ENCODE measurements around the gene CYP19A1. TPM values are rescaled to one million over a fixed set of nuclear protein-coding genes. Genes with fewer than 3 reads are reported as not detected.

The CYP19A1 gene
- total RNA-seq, 1 experiment from 2014 or later, result not detected

DNA sequence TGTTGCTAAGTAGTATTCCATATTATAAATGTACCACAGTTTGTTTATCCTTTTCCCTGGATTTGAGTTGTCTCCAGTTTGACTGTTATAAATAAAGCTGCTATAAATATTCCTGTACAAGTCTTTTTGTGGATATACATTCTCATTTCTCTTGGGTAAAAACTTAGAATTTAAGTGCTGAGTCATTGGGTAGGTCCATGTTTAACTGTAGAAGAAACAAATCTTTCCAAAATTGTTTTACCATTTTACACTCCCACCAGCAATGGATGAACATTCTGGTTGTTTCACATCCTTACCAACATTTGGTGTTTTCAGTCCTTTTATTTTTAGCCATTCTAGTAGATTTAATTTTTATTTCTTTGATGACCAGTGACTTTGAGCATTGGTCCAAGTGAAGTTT, 169.7 kb downstream of the CYP19A1 start:
- no peak for DNase-seq (ENCODE audit: low read depth, low spot score)
- in situ Hi-C loops (cut with HindIII; ENCODE audit: low pct_unique_long_range_greater_than_20kb, low sequenced_read_pairs), result no loop called here
- Histone ChIP-seq H3K27ac (ENCODE audit: low read length) (no peak overlapping the region), H3K4me1 (ENCODE audit: control insufficient read depth, insufficient read depth, low read length) (no peaks in the 10 kb centered on the region), H3K4me3 (ENCODE audit: low read depth in 2 of 2, low read length in 2 of 2) (no peak overlapping the region), H3K36me3 (ENCODE audit: control insufficient read depth, insufficient read depth, low read length) (no peaks in the 10 kb centered on the region), H3K9me3 (ENCODE audit: control insufficient read depth, insufficient read depth, low read depth, low read length) (no peaks in the 10 kb centered on the region), H3K27me3 (ENCODE audit: control insufficient read depth, insufficient read depth, low read length) (no peaks in the 10 kb centered on the region; the same call in 1 of the 2 replicates)
- TF ChIP-seq TCF7L2 (IDR thresholded peaks at IDR 0.05; ENCODE audit: low read depth, low read length), result no peak
- TF ChIP-seq, protein P1, sequence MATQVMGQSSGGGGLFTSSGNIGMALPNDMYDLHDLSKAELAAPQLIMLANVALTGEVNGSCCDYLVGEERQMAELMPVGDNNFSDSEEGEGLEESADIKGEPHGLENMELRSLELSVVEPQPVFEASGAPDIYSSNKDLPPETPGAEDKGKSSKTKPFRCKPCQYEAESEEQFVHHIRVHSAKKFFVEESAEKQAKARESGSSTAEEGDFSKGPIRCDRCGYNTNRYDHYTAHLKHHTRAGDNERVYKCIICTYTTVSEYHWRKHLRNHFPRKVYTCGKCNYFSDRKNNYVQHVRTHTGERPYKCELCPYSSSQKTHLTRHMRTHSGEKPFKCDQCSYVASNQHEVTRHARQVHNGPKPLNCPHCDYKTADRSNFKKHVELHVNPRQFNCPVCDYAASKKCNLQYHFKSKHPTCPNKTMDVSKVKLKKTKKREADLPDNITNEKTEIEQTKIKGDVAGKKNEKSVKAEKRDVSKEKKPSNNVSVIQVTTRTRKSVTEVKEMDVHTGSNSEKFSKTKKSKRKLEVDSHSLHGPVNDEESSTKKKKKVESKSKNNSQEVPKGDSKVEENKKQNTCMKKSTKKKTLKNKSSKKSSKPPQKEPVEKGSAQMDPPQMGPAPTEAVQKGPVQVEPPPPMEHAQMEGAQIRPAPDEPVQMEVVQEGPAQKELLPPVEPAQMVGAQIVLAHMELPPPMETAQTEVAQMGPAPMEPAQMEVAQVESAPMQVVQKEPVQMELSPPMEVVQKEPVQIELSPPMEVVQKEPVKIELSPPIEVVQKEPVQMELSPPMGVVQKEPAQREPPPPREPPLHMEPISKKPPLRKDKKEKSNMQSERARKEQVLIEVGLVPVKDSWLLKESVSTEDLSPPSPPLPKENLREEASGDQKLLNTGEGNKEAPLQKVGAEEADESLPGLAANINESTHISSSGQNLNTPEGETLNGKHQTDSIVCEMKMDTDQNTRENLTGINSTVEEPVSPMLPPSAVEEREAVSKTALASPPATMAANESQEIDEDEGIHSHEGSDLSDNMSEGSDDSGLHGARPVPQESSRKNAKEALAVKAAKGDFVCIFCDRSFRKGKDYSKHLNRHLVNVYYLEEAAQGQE (IDR thresholded peaks at IDR 0.05; ENCODE audit: insufficient read depth in 1 of 2, low read depth in 2 of 2, low read length in 1 of 2), result no peak
- TF ChIP-seq, protein P2, sequence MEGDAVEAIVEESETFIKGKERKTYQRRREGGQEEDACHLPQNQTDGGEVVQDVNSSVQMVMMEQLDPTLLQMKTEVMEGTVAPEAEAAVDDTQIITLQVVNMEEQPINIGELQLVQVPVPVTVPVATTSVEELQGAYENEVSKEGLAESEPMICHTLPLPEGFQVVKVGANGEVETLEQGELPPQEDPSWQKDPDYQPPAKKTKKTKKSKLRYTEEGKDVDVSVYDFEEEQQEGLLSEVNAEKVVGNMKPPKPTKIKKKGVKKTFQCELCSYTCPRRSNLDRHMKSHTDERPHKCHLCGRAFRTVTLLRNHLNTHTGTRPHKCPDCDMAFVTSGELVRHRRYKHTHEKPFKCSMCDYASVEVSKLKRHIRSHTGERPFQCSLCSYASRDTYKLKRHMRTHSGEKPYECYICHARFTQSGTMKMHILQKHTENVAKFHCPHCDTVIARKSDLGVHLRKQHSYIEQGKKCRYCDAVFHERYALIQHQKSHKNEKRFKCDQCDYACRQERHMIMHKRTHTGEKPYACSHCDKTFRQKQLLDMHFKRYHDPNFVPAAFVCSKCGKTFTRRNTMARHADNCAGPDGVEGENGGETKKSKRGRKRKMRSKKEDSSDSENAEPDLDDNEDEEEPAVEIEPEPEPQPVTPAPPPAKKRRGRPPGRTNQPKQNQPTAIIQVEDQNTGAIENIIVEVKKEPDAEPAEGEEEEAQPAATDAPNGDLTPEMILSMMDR (IDR thresholded peaks at IDR 0.05), result no peak
- no peak for TF ChIP-seq SIN3A (IDR thresholded peaks at IDR 0.05; ENCODE audit: borderline replicate concordance, insufficient read depth, low read depth, low read length)
- TF ChIP-seq POLR2AphosphoS5 (IDR thresholded peaks at IDR 0.05; ENCODE audit: low read depth, low read length), result no peak
- ChIA-PET POLR2A (no interaction called here), CTCF (no interaction called here)
- intact Hi-C loops (cut with micrococcal nuclease; ENCODE audit: unreplicated experiment), result no loop called here
- ATAC-seq, result no peak
- no TSS peak for BruUV-seq (replicated peaks)

DNA sequence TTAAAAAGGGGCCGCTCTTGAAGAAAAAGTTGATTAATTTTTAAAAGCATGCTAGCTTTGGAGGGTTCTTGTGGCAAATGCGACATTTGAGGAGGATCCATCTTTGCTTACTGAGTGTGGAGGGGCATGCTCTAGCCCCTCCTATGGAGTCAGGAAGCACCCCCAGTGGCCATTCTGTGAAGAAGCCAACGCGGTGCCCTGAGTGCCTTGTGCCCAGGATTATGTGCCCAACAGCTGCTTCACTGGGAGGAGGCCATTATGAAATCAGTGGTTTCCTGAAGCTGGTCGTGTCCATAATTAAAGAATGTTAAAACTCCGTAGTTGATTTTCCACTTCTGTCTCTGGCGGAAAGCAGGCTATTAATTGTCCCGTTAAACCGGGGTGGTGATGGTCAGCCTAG, 174.6 kb downstream of the CYP19A1 start:
- intact Hi-C loops (cut with micrococcal nuclease; ENCODE audit: unreplicated experiment), result loop anchor here (1.0 to 2.0 kb wide), 3 partner anchors 28 to 239 kb away; no protein-coding TSS in a partner anchor
- Histone ChIP-seq H3K4me1 (ENCODE audit: control insufficient read depth, insufficient read depth, low read length) (peaks cover 7% of the 10 kb centered on the region), H3K27ac (ENCODE audit: low read length) (no peak overlapping the region), H3K36me3 (ENCODE audit: control insufficient read depth, insufficient read depth, low read length) (no peaks in the 10 kb centered on the region), H3K9me3 (ENCODE audit: control insufficient read depth, insufficient read depth, low read depth, low read length) (no peaks in the 10 kb centered on the region), H3K4me3 (ENCODE audit: low read depth in 2 of 2, low read length in 2 of 2) (no peak overlapping the region), H3K27me3 (ENCODE audit: control insufficient read depth, insufficient read depth, low read length) (no peaks in the 10 kb centered on the region; the same call in 1 of the 2 replicates)
- ATAC-seq (no peak), DNase-seq (ENCODE audit: low read depth, low spot score) (no peak)
- POLR2A ChIA-PET, result no interaction called here
- TF ChIP-seq POLR2AphosphoS5 (IDR thresholded peaks at IDR 0.05; ENCODE audit: low read depth, low read length) (no peak), TCF7L2 (IDR thresholded peaks at IDR 0.05; ENCODE audit: low read depth, low read length) (no peak), SIN3A (IDR thresholded peaks at IDR 0.05; ENCODE audit: borderline replicate concordance, insufficient read depth, low read depth, low read length) (no peak)
- TF ChIP-seq, protein P2 (IDR thresholded peaks at IDR 0.05), result no peak
- TF ChIP-seq, protein P1 (IDR thresholded peaks at IDR 0.05; ENCODE audit: insufficient read depth in 1 of 2, low read depth in 2 of 2, low read length in 1 of 2), result no peak
- in situ Hi-C loops (cut with HindIII; ENCODE audit: low pct_unique_long_range_greater_than_20kb, low sequenced_read_pairs), result no loop called here
- CTCF ChIA-PET, result interaction anchor here (1.1 to 2.0 kb wide), 5 partner anchors 26 to 238 kb away, joined by 3 to 16 read pairs (median 5); no protein-coding TSS in a partner anchor
- no TSS peak for BruUV-seq (replicated peaks)
